WTC11 (cell line): ENCODE data around the gene RETREG2. TPM values are rescaled to one million over a fixed set of nuclear protein-coding genes. Genes with fewer than 3 reads are reported as not detected.
A peak's percentile ranks its signal among the peaks of the same experiment; 100 is the strongest.

Experiments
- ATAC-seq: fragments of 200-7000 bp; cut with Tn5 transposase; 2 replicates; pipeline ENCODE4 v1.10.0; 2021; ENCODE audit warnings: mild to moderate bottlenecking, moderate library complexity
- CTCF ChIA-PET: fragments of 300-600 bp; sonication (Branson Sonifier 250); formaldehyde crosslinking; loops from one replicate; lab custom pipeline; 2021; ENCODE audit warnings: antibody characterized with exemption; lab: Charles Lee
- POLR2A ChIA-PET: fragments of 350-600 bp; sonication (Branson Sonifier 250); formaldehyde crosslinking; loops from one replicate; lab custom pipeline; 2021; ENCODE audit warnings: antibody characterized with exemption; lab: Charles Lee
- DNase-seq: peaks from one replicate; pipeline ENCODE4 v3.0.0; 2021; ENCODE audit warnings: low spot score
- H3K27ac Mint-ChIP-seq: 2 replicates; pipeline ENCODE4 v1.8.0; 2021; ENCODE audit warnings: mixed read lengths
- H3K27me3 Mint-ChIP-seq: 2 replicates; pipeline ENCODE4 v1.8.0; 2021; ENCODE audit warnings: low read depth, mild to moderate bottlenecking, moderate library complexity, mixed read lengths
- H3K36me3 Mint-ChIP-seq: 2 replicates; pipeline ENCODE4 v1.8.0; 2021; ENCODE audit warnings: mixed read lengths
- H3K4me1 Mint-ChIP-seq: 2 replicates; pipeline ENCODE4 v1.8.0; 2022; ENCODE audit warnings: mixed read lengths
- H3K4me3 Mint-ChIP-seq: 2 replicates; pipeline ENCODE4 v1.8.0; 2021; ENCODE audit warnings: mild to moderate bottlenecking, moderate library complexity, mixed read lengths
- H3K9me3 Mint-ChIP-seq: 2 replicates; pipeline ENCODE4 v1.8.0; 2021; ENCODE audit warnings: mixed read lengths
- AFF4 ChIP-seq: sonication (generic); formaldehyde crosslinking; IDR thresholded peaks from 2 replicates; pipeline ENCODE4 v1.8.1; 2023; ENCODE audit warnings: mild to moderate bottlenecking, missing genetic modification reagents, borderline replicate concordance
- CTCF ChIP-seq: fragments of 200-600 bp; IDR thresholded peaks from 2 replicates; pipeline ENCODE4 v1.8.0; 2022; ENCODE audit warnings: antibody characterized with exemption
- E2F4 ChIP-seq: sonication (generic); formaldehyde crosslinking; IDR thresholded peaks from 2 replicates; pipeline ENCODE4 v1.8.1; 2022; ENCODE audit warnings: low read depth, mild to moderate bottlenecking, moderate library complexity, missing genetic modification reagents, borderline replicate concordance
- ELF4 ChIP-seq: sonication (generic); formaldehyde crosslinking; IDR thresholded peaks from 2 replicates; pipeline ENCODE4 v1.8.1; 2022; ENCODE audit warnings: low read depth, mild to moderate bottlenecking, moderate library complexity, missing genetic modification reagents
- ESRRA ChIP-seq: sonication (generic); formaldehyde crosslinking; IDR thresholded peaks from 2 replicates; pipeline ENCODE4 v1.8.1; 2022; ENCODE audit warnings: mild to moderate bottlenecking, missing genetic modification reagents, borderline replicate concordance
- SP1 ChIP-seq: sonication (generic); formaldehyde crosslinking; conservative IDR thresholded peaks from 2 replicates; pipeline ENCODE4 v1.8.1; 2022; ENCODE audit warnings: missing genetic modification reagents
- ZBTB21 ChIP-seq: sonication (generic); formaldehyde crosslinking; IDR thresholded peaks from 2 replicates; pipeline ENCODE4 v1.8.1; 2023; ENCODE audit warnings: mild to moderate bottlenecking, missing genetic modification reagents, borderline replicate concordance
- ZNF138 ChIP-seq: sonication (generic); formaldehyde crosslinking; conservative IDR thresholded peaks from 2 replicates; pipeline ENCODE4 v1.8.1; 2022; ENCODE audit warnings: mild to moderate bottlenecking, moderate library complexity, missing genetic modification reagents
- ZNF232 ChIP-seq: sonication (generic); formaldehyde crosslinking; IDR thresholded peaks from 2 replicates; pipeline ENCODE4 v1.8.0; 2022; ENCODE audit warnings: mild to moderate bottlenecking, missing genetic modification reagents
- ZNF317 ChIP-seq: sonication (generic); formaldehyde crosslinking; IDR thresholded peaks from 2 replicates; pipeline ENCODE4 v1.8.1; 2023; ENCODE audit warnings: low read depth, mild to moderate bottlenecking, moderate library complexity, missing genetic modification reagents, borderline replicate concordance
- total RNA-seq: library from RNA; stranded (reverse); gene quantifications from 3 replicates; pipeline ENCODE4 v1.2.3, GENCODE V29; 2021
- TF ChIP-seq, protein P1 (sequence below): sonication (generic); formaldehyde crosslinking; conservative IDR thresholded peaks from 2 replicates; pipeline ENCODE4 v1.8.1; 2022; ENCODE audit warnings: mild to moderate bottlenecking, missing genetic modification reagents
- TF ChIP-seq, protein P2 (sequence below): sonication (generic); formaldehyde crosslinking; IDR thresholded peaks from 2 replicates; pipeline ENCODE4 v1.8.0; 2023; ENCODE audit warnings: mild to moderate bottlenecking, missing genetic modification reagents
- TF ChIP-seq, protein P3 (sequence below): sonication (generic); formaldehyde crosslinking; IDR thresholded peaks from 2 replicates; pipeline ENCODE4 v1.8.1; 2023; ENCODE audit warnings: mild to moderate bottlenecking, missing genetic modification reagents, moderate library complexity

RETREG2 gene
- total RNA-seq, 1 experiment from 2014 or later, result 60.2 TPM

- Mint-ChIP-seq H3K9me3 (no peaks in the 10 kb centered on the region), H3K27me3 (no peaks in the 10 kb centered on the region), H3K4me3 (no peak within 1 kb of the TSS), H3K36me3 (peaks cover 7% of the 10 kb centered on the region; the same call in 1 of the 2 replicates), H3K4me1 (0 out of 2 replicates have a peak, but pooled peaks cover 3% of the 10 kb centered on the region), H3K27ac (no peak within 1 kb of the TSS)
- DNase-seq (no peak), ATAC-seq (no peak)
- CTCF ChIA-PET, result interaction anchor here (1.6 to 4.0 kb wide), 4 partner anchors 37 to 168 kb away, joined by 3 to 15 read pairs (median 7); partner anchors contain the start of gene ZFAND2B
- POLR2A ChIA-PET, result no interaction called here
- TF ChIP-seq ELF4 (CRISPR knock-in tag) (no peak), E2F4 (CRISPR knock-in tag) (no peak), ZBTB21 (CRISPR knock-in tag) (no peak)
- TF ChIP-seq, protein P1, sequence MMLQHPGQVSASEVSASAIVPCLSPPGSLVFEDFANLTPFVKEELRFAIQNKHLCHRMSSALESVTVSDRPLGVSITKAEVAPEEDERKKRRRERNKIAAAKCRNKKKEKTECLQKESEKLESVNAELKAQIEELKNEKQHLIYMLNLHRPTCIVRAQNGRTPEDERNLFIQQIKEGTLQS (CRISPR knock-in tag), result no peak
- TF ChIP-seq, protein P2, sequence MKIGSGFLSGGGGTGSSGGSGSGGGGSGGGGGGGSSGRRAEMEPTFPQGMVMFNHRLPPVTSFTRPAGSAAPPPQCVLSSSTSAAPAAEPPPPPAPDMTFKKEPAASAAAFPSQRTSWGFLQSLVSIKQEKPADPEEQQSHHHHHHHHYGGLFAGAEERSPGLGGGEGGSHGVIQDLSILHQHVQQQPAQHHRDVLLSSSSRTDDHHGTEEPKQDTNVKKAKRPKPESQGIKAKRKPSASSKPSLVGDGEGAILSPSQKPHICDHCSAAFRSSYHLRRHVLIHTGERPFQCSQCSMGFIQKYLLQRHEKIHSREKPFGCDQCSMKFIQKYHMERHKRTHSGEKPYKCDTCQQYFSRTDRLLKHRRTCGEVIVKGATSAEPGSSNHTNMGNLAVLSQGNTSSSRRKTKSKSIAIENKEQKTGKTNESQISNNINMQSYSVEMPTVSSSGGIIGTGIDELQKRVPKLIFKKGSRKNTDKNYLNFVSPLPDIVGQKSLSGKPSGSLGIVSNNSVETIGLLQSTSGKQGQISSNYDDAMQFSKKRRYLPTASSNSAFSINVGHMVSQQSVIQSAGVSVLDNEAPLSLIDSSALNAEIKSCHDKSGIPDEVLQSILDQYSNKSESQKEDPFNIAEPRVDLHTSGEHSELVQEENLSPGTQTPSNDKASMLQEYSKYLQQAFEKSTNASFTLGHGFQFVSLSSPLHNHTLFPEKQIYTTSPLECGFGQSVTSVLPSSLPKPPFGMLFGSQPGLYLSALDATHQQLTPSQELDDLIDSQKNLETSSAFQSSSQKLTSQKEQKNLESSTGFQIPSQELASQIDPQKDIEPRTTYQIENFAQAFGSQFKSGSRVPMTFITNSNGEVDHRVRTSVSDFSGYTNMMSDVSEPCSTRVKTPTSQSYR (CRISPR knock-in tag), result no peak
These were observed 8.0 kb upstream of the RETREG2 start, which contains the start of gene SLC23A3 for GRCh38 chr2:219169930-219170654. TSS of gene SLC23A3 (minus strand) at chr2:219170029. CDS start at chr2:219169984, 45 bp downstream.

- POLR2A ChIA-PET, result no interaction called here
- Mint-ChIP-seq H3K27ac (peak overlapping the region; percentile 88), H3K4me3 (no peak overlapping the region), H3K27me3 (no peaks in the 10 kb centered on the region), H3K36me3 (peaks cover 7% of the 10 kb centered on the region; the same call in 1 of the 2 replicates), H3K9me3 (no peaks in the 10 kb centered on the region), H3K4me1 (peaks cover 9% of the 10 kb centered on the region; the same call in 1 of the 2 replicates)
- ATAC-seq (peak; percentile 74), DNase-seq (peak; percentile 23)
- no peak for TF ChIP-seq E2F4 (CRISPR knock-in tag)
- peak; percentile 46; the same call in 1 of the 2 replicates for TF ChIP-seq CTCF
- CTCF ChIA-PET, result interaction anchor here (0.8 to 4.0 kb wide), 15 partner anchors 8 to 180 kb away, joined by 3 to 15 read pairs (median 4); partner anchors contain the start of genes GLB1L, STK16 and ZFAND2B
These were observed 6.8 kb upstream of the RETREG2 start for GRCh38 chr2:219171231-219171651.

DNA sequence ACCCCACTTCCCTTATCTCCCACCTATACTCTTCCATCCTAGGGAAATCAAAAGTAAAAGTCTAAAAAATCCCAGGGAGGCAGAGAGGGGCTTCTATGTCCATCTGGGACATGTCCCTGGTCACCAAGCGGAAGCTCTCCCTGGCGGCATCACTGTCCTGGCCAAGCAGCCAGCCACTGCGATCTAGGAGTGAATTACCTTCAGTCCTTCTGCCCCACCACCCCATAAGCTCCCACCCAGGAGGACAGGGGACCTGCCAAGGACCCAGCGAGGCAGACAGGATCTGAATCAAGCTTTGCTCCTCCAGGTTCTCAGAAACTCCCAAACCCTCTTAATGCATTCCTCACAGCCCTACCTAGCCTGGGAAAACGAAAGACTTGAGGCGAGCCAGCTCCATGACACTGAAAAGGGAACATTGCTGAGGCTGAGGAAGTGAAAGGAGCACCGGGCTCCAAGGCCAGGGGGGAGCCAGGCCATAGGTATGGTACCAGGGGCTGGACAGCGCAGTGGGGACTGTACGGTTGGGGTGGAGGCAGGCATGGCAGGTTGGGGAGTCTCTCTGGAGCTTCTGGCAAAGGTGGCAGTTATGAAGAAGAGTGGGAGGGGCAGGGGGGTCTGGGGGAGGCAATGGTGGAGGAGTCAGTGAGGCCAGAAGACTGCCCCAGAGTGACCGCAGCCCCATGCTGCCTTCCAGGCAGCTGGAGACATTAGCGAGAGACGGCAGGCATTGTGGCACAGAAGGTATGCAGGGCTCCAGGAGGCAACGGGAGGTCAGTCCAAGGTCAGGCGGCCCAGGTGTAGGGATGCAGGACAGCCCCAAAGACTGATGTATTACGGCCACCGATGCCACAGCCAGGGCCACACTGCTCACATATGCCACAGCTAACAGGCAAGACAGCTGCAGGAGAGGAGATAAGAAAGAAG is 5.6 kb upstream of the RETREG2 start:
- no peak for DNase-seq
- Mint-ChIP-seq H3K4me3 (no peak overlapping the region), H3K27me3 (no peaks in the 10 kb centered on the region), H3K27ac (no peak overlapping the region), H3K4me1 (peaks cover 14% of the 10 kb centered on the region), H3K36me3 (peaks cover 7% of the 10 kb centered on the region; the same call in 1 of the 2 replicates), H3K9me3 (no peaks in the 10 kb centered on the region)
- ChIA-PET POLR2A (interaction anchor here (0.5 kb wide), 1 partner anchor 288 kb away, joined by 3 read pairs; no protein-coding TSS in a partner anchor), CTCF (interaction anchor here (0.5 to 4.0 kb wide), 9 partner anchors 10 to 857 kb away, joined by 3 to 15 read pairs (median 4); partner anchors contain the start of genes ABCB6 and ZFAND2B)
- no peak for ATAC-seq
- TF ChIP-seq ZNF317 (CRISPR knock-in tag) (no peak), ZNF232 (no peak), ESRRA (no peak), SP1 (CRISPR knock-in tag) (no peak), AFF4 (CRISPR knock-in tag) (no peak), ZNF138 (CRISPR knock-in tag) (no peak)
- TF ChIP-seq, protein P3, sequence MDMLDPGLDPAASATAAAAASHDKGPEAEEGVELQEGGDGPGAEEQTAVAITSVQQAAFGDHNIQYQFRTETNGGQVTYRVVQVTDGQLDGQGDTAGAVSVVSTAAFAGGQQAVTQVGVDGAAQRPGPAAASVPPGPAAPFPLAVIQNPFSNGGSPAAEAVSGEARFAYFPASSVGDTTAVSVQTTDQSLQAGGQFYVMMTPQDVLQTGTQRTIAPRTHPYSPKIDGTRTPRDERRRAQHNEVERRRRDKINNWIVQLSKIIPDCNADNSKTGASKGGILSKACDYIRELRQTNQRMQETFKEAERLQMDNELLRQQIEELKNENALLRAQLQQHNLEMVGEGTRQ (CRISPR knock-in tag), result no peak
